H1 (cell line): Measurements from ENCODE around the gene ARID1B. TPM values are rescaled to one million over a fixed set of nuclear protein-coding genes. Genes with fewer than 3 reads are reported as not detected.

Experiments used
- CHD7 ChIP-seq: fragments of 300-600 bp; sonication (generic); IDR thresholded peaks from 2 replicates; pipeline ENCODE4 v1.7.1; 2012; ENCODE audit warnings: low read length, moderate library complexity, mild to moderate bottlenecking, inconsistent platforms; ENCODE audit not compliant: insufficient replicate concordance
- GTF2F1 ChIP-seq: IDR thresholded peaks from 2 replicates; pipeline ENCODE4 v1.6.1; 2012; ENCODE audit warnings: low read depth, low read length, improper control_type of control experiment, borderline replicate concordance
- KDM4A ChIP-seq: IDR thresholded peaks from one replicate; pipeline ENCODE4 v1.7.1; 2012; ENCODE audit warnings: low read depth, mild to moderate bottlenecking, moderate library complexity, low read length, inconsistent platforms; ENCODE audit not compliant: severe bottlenecking
- SUZ12 ChIP-seq: fragments of 200-600 bp; sonication (generic); IDR thresholded peaks from 2 replicates; pipeline ENCODE4 v1.6.1; 2012; ENCODE audit warnings: mild to moderate bottlenecking, inconsistent platforms, low read length, moderate library complexity, mixed read lengths
- TAF1 ChIP-seq: IDR thresholded peaks from 2 replicates; pipeline ENCODE4 v1.6.1; 2011; ENCODE audit warnings: mild to moderate bottlenecking, low read depth, low read length
- polyA plus RNA-seq, 7 experiments: library from polyadenylated mRNA; depleted of rRNA in 3 of 7; stranded (reverse) in 5 of 7; unstranded in 2 of 7; fragments of >200 nt in 5 of 7; fragments of 200-250 nt in 2 of 7; gene quantifications; 1 replicate in 5 of 7; 2 replicates in 1 of 7; 4 replicates in 1 of 7; pipeline versions ENCODE4 v1.2.1 to v1.2.3, GENCODE V29; 2011 to 2013; ENCODE audit warnings: missing spikeins in 2 of 7, mixed read lengths in 2 of 7
- total RNA-seq: library from RNA; stranded (reverse); fragmentation: NEBNext Ultra II Directional; extraction: Animal tissue kit (Norgen Biotek cat#: 25700); gene quantifications from 2 replicates; pipeline ENCODE4 v1.2.1, GENCODE V29; 2021

ARID1B gene
- total and polyA plus RNA-seq, 2 of the 8 experiments (the other 6 are each of a cell fraction or from before 2014, with no cell fraction given), result 24.3 to 70.3 TPM

GRCh38 chr6:157188213-157188612 is 411.0 kb downstream of the ARID1B start (continued):
- TF ChIP-seq CHD7 (no peak), GTF2F1 (no peak), KDM4A (no peak), TAF1 (no peak), SUZ12 (no peak)
